CD4-positive, alpha-beta memory T cell (primary cell): ENCODE results near the gene REG1B. TPM values are rescaled to one million over a fixed set of nuclear protein-coding genes. Genes with fewer than 3 reads are reported as not detected.

ENCODE experiments used
- CTCF ChIA-PET: fragments of 350-600 bp; sonication (Branson Sonifier 250); formaldehyde crosslinking; loops from one replicate; lab custom pipeline; 2021; ENCODE audit warnings: inconsistent platforms; ENCODE audit not compliant: partially characterized antibody; lab: Charles Lee
- POLR2A ChIA-PET: fragments of 350-600 bp; sonication (Branson Sonifier 250); formaldehyde crosslinking; loops from one replicate; lab custom pipeline; 2021; ENCODE audit not compliant: partially characterized antibody; lab: Charles Lee
- DNase-seq, 5 donors: peaks; one replicate each; pipeline versions ENCODE4 v3.0.0 to v3.0.0-alpha.2; 2020 to 2022; ENCODE audit warnings: mixed read lengths in 1 of 5
- H3K27ac ChIP-seq: one replicate; pipeline ENCODE4 v1.7.0; 2013; ENCODE audit warnings: low read depth, low read length
- H3K27me3 ChIP-seq: 2 replicates; pipeline ENCODE4 v1.7.0; 2013; ENCODE audit warnings: mild to moderate bottlenecking, low read length, moderate library complexity; ENCODE audit not compliant: insufficient read depth
- H3K36me3 ChIP-seq: 2 replicates; pipeline ENCODE4 v1.7.0; 2013; ENCODE audit warnings: mild to moderate bottlenecking, low read length, moderate library complexity; ENCODE audit not compliant: insufficient read depth
- H3K4me1 ChIP-seq: 2 replicates; pipeline ENCODE4 v1.7.0; 2013; ENCODE audit warnings: mild to moderate bottlenecking, low read length, moderate library complexity; ENCODE audit not compliant: insufficient read depth
- H3K4me3 ChIP-seq, 2 donors: one replicate each; pipeline ENCODE4 v1.7.0; 2013; ENCODE audit warnings: low read length in 2 of 2, mild to moderate bottlenecking in 1 of 2
- H3K9me3 ChIP-seq, 2 donors: one replicate each; pipeline ENCODE4 v1.7.0; 2013; ENCODE audit warnings: low read length in 2 of 2, control low read depth in 1 of 2; ENCODE audit not compliant: control insufficient read depth in 1 of 2
- H3K27ac Mint-ChIP-seq, 7 donors: one replicate each; pipeline ENCODE4 v1.8.0; 2020 to 2021; ENCODE audit warnings: mixed read lengths in 7 of 7, mild to moderate bottlenecking in 6 of 7, inconsistent platforms in 3 of 7, moderate library complexity in 3 of 7
- H3K27me3 Mint-ChIP-seq, 2 donors: one replicate each; pipeline ENCODE4 v1.8.0; 2020 to 2021; ENCODE audit warnings: mixed read lengths in 2 of 2
- H3K36me3 Mint-ChIP-seq, 2 donors: one replicate each; pipeline ENCODE4 v1.8.0; 2020 to 2021; ENCODE audit warnings: mixed read lengths in 2 of 2, inconsistent platforms in 1 of 2, mild to moderate bottlenecking in 1 of 2
- H3K4me1 Mint-ChIP-seq, 4 donors: one replicate each; pipeline ENCODE4 v1.8.0; 2020 to 2021; ENCODE audit warnings: mixed read lengths in 4 of 4, mild to moderate bottlenecking in 1 of 4
- H3K4me3 Mint-ChIP-seq, 8 donors: one replicate each; pipeline ENCODE4 v1.8.0; 2020 to 2021; ENCODE audit warnings: mixed read lengths in 8 of 8, mild to moderate bottlenecking in 7 of 8, moderate library complexity in 6 of 8, inconsistent platforms in 3 of 8
- H3K9me3 Mint-ChIP-seq, 8 donors: one replicate each; pipeline ENCODE4 v1.8.0; 2020 to 2021; ENCODE audit warnings: mixed read lengths in 8 of 8, mild to moderate bottlenecking in 5 of 8, inconsistent platforms in 3 of 8, moderate library complexity in 1 of 8
- intact Hi-C: fragments of 100-400 bp; cut with micrococcal nuclease; formaldehyde crosslinking; loops from one replicate; pipeline ENCODE4 v1.15.1; 2023
- polyA plus RNA-seq, 2 donors: library from polyadenylated mRNA; unstranded; fragments of 300-500 nt; fragmentation: Illumina TruSeq; gene quantifications; one replicate each; pipeline ENCODE4 v1.2.3, GENCODE V29; 2021
- total RNA-seq, 2 experiments: library from RNA; stranded (reverse); gene quantifications; one replicate each; pipeline ENCODE4 v1.2.3, GENCODE V29; 2021

Gene REG1B
- total and polyA plus RNA-seq, 4 experiments from 2014 or later: not detected

DNA sequence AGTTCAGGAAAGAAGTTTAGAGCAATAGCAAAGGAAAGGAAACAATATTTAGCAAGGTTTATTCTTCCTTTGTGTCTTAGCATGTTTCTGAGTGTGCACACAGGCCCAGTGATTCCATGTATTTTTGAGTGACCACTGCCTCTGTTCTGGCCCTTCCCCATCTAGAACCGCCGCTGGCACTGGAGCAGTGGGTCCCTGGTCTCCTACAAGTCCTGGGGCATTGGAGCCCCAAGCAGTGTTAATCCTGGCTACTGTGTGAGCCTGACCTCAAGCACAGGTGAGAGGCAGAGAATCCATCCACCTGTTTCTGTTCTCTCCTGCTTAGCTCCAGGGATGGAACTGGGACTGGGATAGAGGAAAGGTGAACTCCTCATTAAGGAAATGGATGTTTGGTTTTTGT is 34.9 kb upstream of the REG1B start:
- Mint-ChIP-seq H3K27ac (no peak overlapping the region), H3K4me1 (no peaks in the 10 kb centered on the region), H3K36me3 (no peaks in the 10 kb centered on the region), H3K4me3 (no peak overlapping the region), H3K9me3 (peaks cover 0 to 15% (median 4%) of the 10 kb centered on the region in 8 donors), H3K27me3 (no peaks in the 10 kb centered on the region)
- no peak overlapping the region for H3K27ac ChIP-seq
- H3K4me3 ChIP-seq: no peak overlapping the region
- ChIA-PET CTCF (no interaction called here), POLR2A (no interaction called here)
- H3K9me3 ChIP-seq: no peaks in the 10 kb centered on the region
- no peaks in the 10 kb centered on the region for H3K27me3 ChIP-seq
- H3K36me3 ChIP-seq: no peaks in the 10 kb centered on the region
- no peaks in the 10 kb centered on the region for H3K4me1 ChIP-seq
- no peak for DNase-seq
- intact Hi-C loops: no loop called here

DNA sequence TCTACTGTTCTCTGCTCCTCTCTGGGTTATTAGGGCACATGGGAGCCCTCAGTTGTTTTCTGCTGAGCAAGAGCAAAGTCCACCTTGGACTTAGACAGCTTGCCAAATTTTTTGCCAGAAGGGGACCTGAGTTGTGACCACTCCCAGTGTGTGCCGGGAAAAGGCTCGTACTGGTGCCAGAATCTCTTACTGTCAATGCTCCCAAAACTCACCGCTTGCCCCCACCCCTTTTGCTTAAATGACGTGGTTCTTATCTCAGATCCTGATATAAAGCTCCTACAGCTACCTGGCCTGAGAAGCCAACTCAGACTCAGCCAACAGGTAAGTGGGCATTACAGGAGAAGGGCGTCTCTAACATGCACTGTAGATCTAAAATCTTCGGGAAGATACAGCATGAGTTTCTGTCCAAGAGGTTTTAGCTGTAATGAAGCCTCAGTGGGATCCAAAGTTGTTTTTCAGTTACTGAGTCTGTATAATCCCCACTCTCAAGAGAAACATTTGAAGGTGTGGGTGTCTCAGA is 32.5 kb upstream of the REG1B start, which contains the start of gene REG1A:
Gene REG1A, plus strand, starts transcription at position 295 of the 520 bp plus-strand sequence. CDS start 374 bp downstream, outside the sequence.
- Histone ChIP-seq H3K4me1 (no peaks in the 10 kb centered on the region), H3K9me3 (no peaks in the 10 kb centered on the region), H3K27ac (no peak within 1 kb of the TSS), H3K36me3 (no peaks in the 10 kb centered on the region), H3K27me3 (no peaks in the 10 kb centered on the region), H3K4me3 (no peak within 1 kb of the TSS)
- POLR2A ChIA-PET: no interaction called here
- Mint-ChIP-seq H3K9me3 (peaks cover 0 to 17% (median 4%) of the 10 kb centered on the region in 8 donors), H3K4me3 (no peak within 1 kb of the TSS), H3K36me3 (no peaks in the 10 kb centered on the region), H3K27ac (no peak within 1 kb of the TSS), H3K27me3 (no peaks in the 10 kb centered on the region), H3K4me1 (no peaks in the 10 kb centered on the region)
- DNase-seq: no peak
- CTCF ChIA-PET: interaction anchor here (1.2 kb wide), 1 partner anchor 13 kb away, joined by 3 read pairs; no protein-coding TSS in a partner anchor
- intact Hi-C loops: no loop called here

GRCh38 chr2:79116997-79117928 is 29.5 kb upstream of the REG1B start:
- Mint-ChIP-seq H3K27ac (no peak overlapping the region), H3K9me3 (peaks cover 0 to 17% (median 11%) of the 10 kb centered on the region in 8 donors), H3K4me3 (no peak overlapping the region), H3K27me3 (no peaks in the 10 kb centered on the region), H3K4me1 (no peaks in the 10 kb centered on the region), H3K36me3 (no peaks in the 10 kb centered on the region)
- CTCF ChIA-PET: no interaction called here
- intact Hi-C loops: no loop called here
- Histone ChIP-seq H3K4me1 (no peaks in the 10 kb centered on the region), H3K4me3 (no peak overlapping the region), H3K9me3 (no peaks in the 10 kb centered on the region), H3K36me3 (no peaks in the 10 kb centered on the region), H3K27ac (no peak overlapping the region), H3K27me3 (no peaks in the 10 kb centered on the region)
- DNase-seq: no peak
- POLR2A ChIA-PET: no interaction called here

GRCh38 chr2:79114797-79115494 is 27.2 kb upstream of the REG1B start:
- Histone ChIP-seq H3K4me3 (no peak overlapping the region), H3K9me3 (no peaks in the 10 kb centered on the region), H3K36me3 (no peaks in the 10 kb centered on the region), H3K27ac (no peak overlapping the region), H3K4me1 (no peaks in the 10 kb centered on the region), H3K27me3 (no peaks in the 10 kb centered on the region)
- Mint-ChIP-seq H3K36me3 (no peaks in the 10 kb centered on the region), H3K27me3 (no peaks in the 10 kb centered on the region), H3K27ac (no peak overlapping the region), H3K4me1 (no peaks in the 10 kb centered on the region), H3K9me3 (peaks cover 0 to 18% (median 12%) of the 10 kb centered on the region in 8 donors), H3K4me3 (no peak overlapping the region)
- intact Hi-C loops: no loop called here
- ChIA-PET CTCF (no interaction called here), POLR2A (no interaction called here)
- no peak for DNase-seq

GRCh38 chr2:79112269-79112668 is 24.5 kb upstream of the REG1B start:
- Mint-ChIP-seq H3K4me3 (no peak overlapping the region), H3K27ac (no peak overlapping the region), H3K4me1 (no peaks in the 10 kb centered on the region), H3K36me3 (no peaks in the 10 kb centered on the region), H3K27me3 (no peaks in the 10 kb centered on the region), H3K9me3 (peaks cover 0 to 18% (median 9%) of the 10 kb centered on the region in 8 donors)
- ChIA-PET POLR2A (no interaction called here), CTCF (no interaction called here)
- Histone ChIP-seq H3K27me3 (no peaks in the 10 kb centered on the region), H3K27ac (no peak overlapping the region), H3K36me3 (no peaks in the 10 kb centered on the region), H3K9me3 (no peaks in the 10 kb centered on the region), H3K4me1 (no peaks in the 10 kb centered on the region), H3K4me3 (no peak overlapping the region)
- DNase-seq: no peak
- intact Hi-C loops: no loop called here

- no peaks in the 10 kb centered on the region for H3K9me3 ChIP-seq
- POLR2A ChIA-PET: no interaction called here
- intact Hi-C loops: no loop called here
- H3K4me3 Mint-ChIP-seq: no peak overlapping the region
- CTCF ChIA-PET: interaction anchor here (0.9 kb wide), 1 partner anchor 18 kb away, joined by 3 read pairs; no protein-coding TSS in a partner anchor
- no peak overlapping the region for H3K4me3 ChIP-seq
- H3K4me1 Mint-ChIP-seq: no peaks in the 10 kb centered on the region
- no peaks in the 10 kb centered on the region for H3K36me3 Mint-ChIP-seq
- no peaks in the 10 kb centered on the region for H3K36me3 ChIP-seq
- no peaks in the 10 kb centered on the region for H3K4me1 ChIP-seq
- H3K9me3 Mint-ChIP-seq: peaks cover 0 to 19% (median 6%) of the 10 kb centered on the region in 8 donors
- no peaks in the 10 kb centered on the region for H3K27me3 ChIP-seq
- H3K27ac ChIP-seq: no peak overlapping the region
- H3K27ac Mint-ChIP-seq: no peak overlapping the region
- no peak for DNase-seq
- H3K27me3 Mint-ChIP-seq: no peaks in the 10 kb centered on the region
These were observed 17.5 kb upstream of the REG1B start for GRCh38 chr2:79105259-79105658.

DNA sequence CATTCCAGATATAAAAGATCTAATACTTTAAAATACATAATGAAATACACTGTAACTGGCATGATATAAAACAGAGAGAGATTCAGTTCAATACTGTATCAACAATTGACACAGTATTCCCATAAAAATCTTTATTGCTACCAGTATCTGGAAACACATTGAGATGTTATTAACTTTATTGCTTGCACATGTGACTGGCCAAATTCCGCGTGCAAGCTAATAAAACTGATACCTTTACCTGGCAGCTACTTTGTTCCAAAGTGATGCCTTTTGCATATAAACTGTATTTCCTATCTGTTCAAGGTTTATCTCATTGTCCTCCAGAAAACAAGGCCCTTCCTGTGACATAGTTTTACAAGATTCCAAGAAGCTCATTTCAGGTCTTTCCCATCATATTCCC is 15.4 kb upstream of the REG1B start:
- peaks cover 1 to 18% (median 6%) of the 10 kb centered on the region in 8 donors for H3K9me3 Mint-ChIP-seq
- no peaks in the 10 kb centered on the region for H3K36me3 ChIP-seq
- H3K4me3 Mint-ChIP-seq: no peak overlapping the region
- no peaks in the 10 kb centered on the region for H3K4me1 Mint-ChIP-seq
- H3K36me3 Mint-ChIP-seq: no peaks in the 10 kb centered on the region
- CTCF ChIA-PET: no interaction called here
- H3K27ac ChIP-seq: no peak overlapping the region
- POLR2A ChIA-PET: no interaction called here
- DNase-seq: no peak
- H3K4me1 ChIP-seq: no peaks in the 10 kb centered on the region
- no peaks in the 10 kb centered on the region for H3K9me3 ChIP-seq
- intact Hi-C loops: no loop called here
- no peak overlapping the region for H3K4me3 ChIP-seq
- H3K27ac Mint-ChIP-seq: no peak overlapping the region
- no peaks in the 10 kb centered on the region for H3K27me3 Mint-ChIP-seq
- H3K27me3 ChIP-seq: no peaks in the 10 kb centered on the region
